GM19467 (cell line): ENCODE results near the gene PFDN6.

Experiments
- ATAC-seq: cut with Tn5 transposase; IDR thresholded peaks from one replicate; pipeline ENCODE4 v1.9.1; 2021; ENCODE audit warnings: mild to moderate bottlenecking, moderate library complexity; ENCODE audit not compliant: unreplicated experiment

PFDN6 gene

DNA sequence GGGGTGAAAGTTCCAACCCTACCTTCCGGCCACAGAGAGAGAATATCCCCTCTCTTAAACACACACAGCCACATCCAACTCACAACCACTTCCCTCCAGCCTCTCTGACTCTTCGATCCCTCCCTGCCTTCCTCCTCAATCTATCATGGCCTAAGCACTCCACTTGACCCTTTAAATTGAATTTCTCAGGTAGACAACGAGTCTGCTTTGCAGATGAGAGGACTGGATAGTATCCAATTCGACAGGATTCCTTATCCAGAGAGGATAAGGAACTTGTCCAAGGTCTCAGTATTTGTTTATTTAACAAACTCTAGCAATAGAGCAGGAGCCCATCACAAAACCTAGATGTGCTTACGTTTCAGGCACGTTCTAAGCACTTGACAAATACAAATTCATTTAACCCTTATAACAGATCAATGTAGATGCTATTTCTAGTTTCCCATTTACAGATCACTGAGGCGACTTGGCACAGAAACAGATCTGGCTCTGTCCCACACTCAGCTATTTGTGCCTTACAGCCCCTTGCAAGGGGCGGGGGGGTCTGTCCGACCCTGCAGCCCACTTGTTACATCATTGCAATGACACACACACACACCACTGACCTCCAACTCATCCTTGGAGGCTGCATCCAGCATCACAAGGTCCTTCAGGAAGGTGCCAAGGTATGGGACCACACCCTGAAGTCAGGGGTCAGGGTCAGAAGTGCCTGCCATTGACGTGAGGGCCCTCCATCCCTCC, 4.9 kb downstream of the PFDN6 start:
- no peak for ATAC-seq

GRCh38 chr6:33295621-33296369, 6.4 kb downstream of the PFDN6 start:
- ATAC-seq, result no peak

GRCh38 chr6:33296797-33297405, 7.5 kb downstream of the PFDN6 start:
- ATAC-seq, result no peak

GRCh38 chr6:33297406-33297955, 8.1 kb downstream of the PFDN6 start:
- no peak for ATAC-seq

DNA sequence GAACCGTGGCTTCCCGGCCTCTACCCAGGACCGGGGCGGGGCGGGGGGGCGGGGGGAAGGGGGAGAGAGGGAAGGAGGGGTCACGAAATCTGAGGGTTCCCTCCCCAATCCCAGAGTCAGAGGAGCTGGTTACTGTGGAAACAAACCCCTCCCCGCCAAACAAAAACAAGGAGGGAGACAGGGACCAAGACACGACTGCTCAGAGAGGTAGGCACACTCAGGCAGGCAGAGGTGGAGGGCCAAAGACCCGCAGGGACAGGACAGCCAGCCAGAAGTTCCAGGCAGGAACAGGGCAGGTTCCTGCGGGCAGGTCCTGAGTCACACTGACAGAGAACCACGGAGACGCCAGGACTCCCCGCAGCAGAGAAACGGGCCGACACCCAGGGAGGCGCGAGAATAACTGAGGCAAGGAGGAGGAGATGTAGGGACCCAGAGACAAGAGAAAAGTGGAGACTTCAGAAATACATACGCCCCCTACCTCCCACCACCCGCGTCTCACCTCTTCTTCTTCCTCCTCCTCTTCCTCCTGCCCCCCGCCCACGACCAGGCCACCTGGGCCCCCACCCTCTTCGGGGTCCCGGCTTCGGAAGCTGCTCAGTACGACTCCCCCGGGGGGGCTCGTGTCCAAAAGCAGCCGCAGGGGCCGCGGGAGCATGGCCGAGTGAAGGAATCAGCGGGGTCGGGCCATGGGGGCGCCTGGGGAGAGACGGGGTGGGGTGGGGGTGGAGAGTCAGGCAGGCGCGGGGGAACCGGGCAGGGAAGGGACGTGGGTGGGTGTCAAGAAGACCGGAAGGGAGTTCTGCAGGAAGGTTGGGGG, 8.8 kb downstream of the PFDN6 start:
- ATAC-seq, result peak; percentile 2

- ATAC-seq, result peak; percentile 32
Measured at GRCh38 chr6:33298773-33299236, 9.4 kb downstream of the PFDN6 start, which contains the start of gene RGL2. Gene RGL2 (minus strand): TSS chr6:33298942. CDS start chr6:33298610, 332 bp downstream.

DNA sequence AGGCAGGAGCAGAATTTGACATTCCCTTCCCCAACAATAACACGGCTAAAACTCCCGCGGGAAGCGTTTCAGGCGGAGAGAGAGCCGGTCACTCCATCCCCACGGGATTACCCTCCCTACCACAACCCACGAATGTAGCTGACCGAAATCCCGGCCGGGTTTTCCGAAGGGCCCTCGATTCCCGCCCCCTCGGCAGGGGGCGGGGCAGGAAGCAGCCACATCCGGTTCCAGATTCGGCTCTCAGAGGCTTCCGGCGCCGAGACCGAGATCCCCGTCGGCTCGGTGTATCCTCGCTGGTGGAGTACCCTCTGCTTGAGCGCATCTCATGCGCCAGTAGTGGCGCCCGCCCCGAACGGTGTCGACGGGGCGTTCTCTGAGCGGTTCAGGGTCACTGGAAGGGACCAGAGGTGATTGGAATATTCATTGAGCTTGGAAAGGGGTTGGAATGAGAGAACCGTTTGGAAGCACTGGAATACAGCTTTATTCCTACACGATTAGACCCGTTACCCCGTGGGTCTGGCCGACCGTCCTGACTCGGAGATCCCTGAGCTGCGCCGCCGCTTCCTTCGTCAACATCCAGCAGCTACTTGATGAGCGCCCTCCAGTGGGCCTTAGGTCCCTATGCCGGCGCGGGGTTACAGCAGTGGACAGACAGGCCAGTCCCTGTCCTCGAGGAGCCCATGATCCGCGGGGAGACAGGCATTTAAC, 10.0 kb downstream of the PFDN6 start:
- peak; percentile 66 for ATAC-seq

- no peak for ATAC-seq
Measured at GRCh38 chr6:33301877-33302276, 12.5 kb downstream of the PFDN6 start.

DNA sequence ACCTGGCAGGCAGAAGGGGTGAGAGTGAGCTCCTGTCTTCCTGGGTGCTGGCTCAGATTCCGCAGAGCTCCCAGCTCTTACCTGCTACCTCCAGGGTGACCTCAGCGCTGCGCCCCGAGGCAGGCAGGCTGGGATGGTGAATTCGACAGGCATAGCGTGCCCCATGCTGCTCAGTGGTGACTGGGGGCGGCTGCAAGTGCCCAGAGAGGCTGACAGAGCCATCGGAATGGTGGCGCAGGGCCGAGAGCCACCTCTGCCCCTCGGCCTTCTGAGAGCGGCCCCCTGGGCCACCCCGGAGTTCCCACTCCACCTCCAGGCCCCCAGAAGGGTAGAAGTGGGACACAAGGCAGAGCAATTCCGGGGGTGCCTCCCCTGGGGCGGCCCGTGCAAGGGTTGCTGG, 14.8 kb downstream of the PFDN6 start:
- no peak for ATAC-seq

DNA sequence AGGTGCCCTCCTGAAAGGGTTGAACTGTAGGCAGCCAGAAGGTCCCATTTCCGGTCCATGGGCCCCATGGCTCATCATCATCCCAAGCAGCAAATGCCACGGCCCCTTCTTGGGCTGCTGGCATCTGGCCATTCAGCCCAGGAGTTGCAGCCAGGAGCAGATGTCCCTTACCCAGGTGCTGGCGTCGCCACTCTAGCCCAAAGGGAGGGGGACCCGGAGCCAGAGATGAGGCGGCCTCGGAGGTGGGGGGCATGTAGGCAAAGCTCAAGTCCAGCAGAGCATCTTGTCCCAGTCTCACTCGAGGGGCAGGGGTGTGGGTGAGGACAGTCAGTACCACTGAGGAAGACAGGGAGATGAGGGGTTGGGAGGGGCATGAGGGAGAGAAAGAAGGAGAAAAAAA, 15.7 kb downstream of the PFDN6 start:
- ATAC-seq, result no peak

GRCh38 chr6:33306356-33306755, 17.0 kb downstream of the PFDN6 start:
- ATAC-seq, result no peak

GRCh38 chr6:33312361-33313104, 23.1 kb downstream of the PFDN6 start:
- no peak for ATAC-seq

DNA sequence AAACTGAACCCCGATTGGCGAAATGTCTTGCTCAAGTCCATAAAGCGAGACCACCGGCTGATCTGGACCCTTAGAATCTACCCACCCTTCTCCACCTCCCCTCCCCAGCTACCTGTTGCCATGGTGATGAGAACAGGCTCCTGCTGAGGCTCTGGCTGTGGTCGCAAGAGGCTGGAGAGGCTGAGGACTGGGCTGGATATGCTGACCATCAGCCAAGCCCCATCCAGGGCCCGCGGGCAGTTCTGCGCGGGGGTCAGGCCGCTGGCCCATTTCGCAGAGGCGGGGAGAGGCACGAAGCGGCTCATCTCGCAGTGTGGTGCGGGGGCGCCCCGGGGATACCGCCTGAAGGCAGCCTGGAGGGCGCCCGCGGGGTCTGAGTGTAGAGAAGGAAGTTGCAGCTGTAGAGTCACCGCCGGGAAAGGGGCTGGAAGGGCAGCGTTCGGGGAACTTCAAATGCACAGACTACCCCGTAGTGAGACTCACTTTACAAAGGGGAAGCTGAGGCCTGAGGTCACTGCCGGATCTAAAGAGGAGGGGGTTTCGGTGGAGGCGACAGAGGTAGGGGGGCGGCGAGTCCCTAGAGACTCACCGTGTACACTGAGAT, 23.8 kb downstream of the PFDN6 start:
- ATAC-seq, result peak; percentile 1

GRCh38 chr6:33313709-33314514, 24.5 kb downstream of the PFDN6 start, which contains the start of gene TAPBP:
Gene TAPBP (minus strand): TSS chr6:33314078. CDS start chr6:33314041, 37 bp downstream.
- peak; percentile 34 for ATAC-seq

GRCh38 chr6:33314515-33314942, 25.1 kb downstream of the PFDN6 start:
- no peak for ATAC-seq

GRCh38 chr6:33314943-33315792, 25.8 kb downstream of the PFDN6 start:
- ATAC-seq, result no peak
